IMR-90 (cell line): ENCODE measurements around the gene SH2B3. TPM values are rescaled to one million over a fixed set of nuclear protein-coding genes. Genes with fewer than 3 reads are reported as not detected.

Experiments used
- ATAC-seq: fragments of 200-7000 bp; cut with Tn5 transposase; 2 replicates; pipeline ENCODE4 v1.9.1; 2020; ENCODE audit warnings: low read depth, mild to moderate bottlenecking, moderate library complexity
- BruUV-seq: library from RNA; stranded (reverse); fragments of 400-500 nt; replicated peaks from 2 replicates; lab custom pipeline; 2021; lab: Mats Ljungman, UMichigan
- CTCF ChIA-PET: fragments of 300-600 bp; formaldehyde crosslinking; extraction: SDS; loops from one replicate; lab custom pipeline; 2021; ENCODE audit warnings: antibody characterized with exemption; lab: Yijun Ruan, JAX
- POLR2A ChIA-PET: fragments of 300-600 bp; sonication (Branson Sonifier 250); formaldehyde crosslinking; loops from one replicate; lab custom pipeline; 2022; ENCODE audit warnings: antibody characterized with exemption; ENCODE audit not compliant: unreplicated experiment; lab: Charles Lee
- DNase-seq: peaks from one replicate; pipeline ENCODE4 v3.0.0; 2013
- H2AFZ ChIP-seq: replicated peaks from 2 replicates; pipeline ENCODE3; 2013; ENCODE audit warnings: low read length, mild to moderate bottlenecking; ENCODE audit not compliant: poor library complexity
- H2AK5ac ChIP-seq: 2 replicates; pipeline ENCODE4 v1.6.1; 2013; ENCODE audit warnings: low read depth, low read length, inconsistent platforms
- H2AK9ac ChIP-seq: replicated peaks from 2 replicates; pipeline ENCODE3; 2013; ENCODE audit warnings: mild to moderate bottlenecking, low read depth, low read length, moderate library complexity; ENCODE audit not compliant: poor library complexity
- H2BK120ac ChIP-seq: 2 replicates; pipeline ENCODE4 v1.6.1; 2013; ENCODE audit warnings: low read depth, low read length, inconsistent platforms
- H2BK15ac ChIP-seq: 3 replicates; pipeline ENCODE4 v1.6.1; 2013; ENCODE audit warnings: low read depth, low read length, inconsistent platforms
- H2BK20ac ChIP-seq: 2 replicates; pipeline ENCODE4 v1.6.1; 2013; ENCODE audit warnings: low read depth, mild to moderate bottlenecking, inconsistent platforms, low read length, moderate library complexity
- H2BK5ac ChIP-seq: 2 replicates; pipeline ENCODE4 v1.6.1; 2013; ENCODE audit warnings: mild to moderate bottlenecking, low read depth, low read length, inconsistent platforms; ENCODE audit not compliant: poor library complexity, severe bottlenecking
- H3K14ac ChIP-seq: replicated peaks from 2 replicates; pipeline ENCODE4 v1.6.1; 2013; ENCODE audit warnings: low read depth, low read length, inconsistent platforms
- H3K18ac ChIP-seq: 2 replicates; pipeline ENCODE4 v1.6.1; 2013; ENCODE audit warnings: low read depth, low read length, control low read depth
- H3K23ac ChIP-seq: 2 replicates; pipeline ENCODE4 v1.6.1; 2013; ENCODE audit warnings: low read depth, low read length, inconsistent platforms
- H3K27ac ChIP-seq: 2 replicates; pipeline ENCODE4 v1.5.1; 2013; ENCODE audit warnings: mild to moderate bottlenecking, control low read depth, low read length; ENCODE audit not compliant: insufficient read depth
- H3K27me3 ChIP-seq: 2 replicates; pipeline ENCODE4 v1.6.1; 2013; ENCODE audit warnings: low read length; ENCODE audit not compliant: control insufficient read depth, insufficient read depth
- H3K36me3 ChIP-seq: 2 replicates; pipeline ENCODE4 v1.6.1; 2013; ENCODE audit warnings: low read length, mixed read lengths; ENCODE audit not compliant: control insufficient read depth, insufficient read depth
- H3K4ac ChIP-seq: 2 replicates; pipeline ENCODE4 v1.6.1; 2013; ENCODE audit warnings: low read depth, low read length, inconsistent platforms
- H3K4me1 ChIP-seq: 2 replicates; pipeline ENCODE4 v1.6.1; 2013; ENCODE audit warnings: low read length, mixed read lengths; ENCODE audit not compliant: control insufficient read depth, insufficient read depth
- H3K4me2 ChIP-seq: 2 replicates; pipeline ENCODE4 v1.6.1; 2013; ENCODE audit warnings: low read depth, mild to moderate bottlenecking, control low read depth, low read length, moderate library complexity
- H3K4me3 ChIP-seq: 2 replicates; pipeline ENCODE4 v1.5.1; 2013; ENCODE audit warnings: low read depth, mild to moderate bottlenecking, control low read depth, low read length, moderate library complexity; ENCODE audit not compliant: insufficient read depth
- H3K56ac ChIP-seq: 2 replicates; pipeline ENCODE4 v1.6.1; 2013; ENCODE audit warnings: low read length, inconsistent platforms; ENCODE audit not compliant: insufficient read depth; ENCODE audit errors: extremely low read depth
- H3K79me1 ChIP-seq, 2 experiments: 2 replicates each; pipeline ENCODE4 v1.6.1; 2013; ENCODE audit warnings: low read length in 2 of 2, inconsistent platforms in 1 of 2, low read depth in 1 of 2
- H3K9ac ChIP-seq: 2 replicates; pipeline ENCODE4 v1.6.1; 2013; ENCODE audit warnings: low read depth, low read length, control low read depth
- H3K9me1 ChIP-seq: 2 replicates; pipeline ENCODE4 v1.6.1; 2013; ENCODE audit warnings: low read length, inconsistent platforms; ENCODE audit not compliant: insufficient read depth
- H3K9me3 ChIP-seq: 2 replicates; pipeline ENCODE4 v1.6.1; 2013; ENCODE audit warnings: low read length; ENCODE audit not compliant: control insufficient read depth, insufficient read depth
- H4K20me1 ChIP-seq: 2 replicates; pipeline ENCODE4 v1.6.1; 2013; ENCODE audit warnings: low read length, inconsistent platforms; ENCODE audit not compliant: insufficient read depth
- H4K5ac ChIP-seq: 2 replicates; pipeline ENCODE4 v1.6.1; 2013; ENCODE audit warnings: mild to moderate bottlenecking, low read depth, low read length, control low read depth
- H4K8ac ChIP-seq, 2 experiments: 2 replicates each; pipeline ENCODE4 v1.6.1; 2013; ENCODE audit warnings: low read depth in 2 of 2, low read length in 2 of 2, control low read depth in 1 of 2, inconsistent platforms in 1 of 2
- H4K91ac ChIP-seq: 2 replicates; pipeline ENCODE4 v1.6.1; 2013; ENCODE audit warnings: low read depth, low read length, inconsistent platforms; ENCODE audit not compliant: insufficient read depth
- RCOR1 ChIP-seq: IDR thresholded peaks from 2 replicates; pipeline ENCODE4 v1.6.1; 2012; ENCODE audit warnings: mild to moderate bottlenecking, low read length, improper control_type of control experiment; ENCODE audit not compliant: insufficient replicate concordance
- WGBS, 2 experiments: methylation state at CpG; one replicate each; pipeline versions ENCODE4 v1.1.5 to v1.1.7; 2013; ENCODE audit warnings: missing lambda C conversion rate in 2 of 2; ENCODE audit not compliant: insufficient read length in 1 of 2; ENCODE audit errors: extremely low coverage in 2 of 2; 5-methylcytosine and 5-hydroxymethylcytosine counted together
- dilution Hi-C: fragments of 300-500 bp; cut with HindIII; formaldehyde crosslinking; loops from one replicate; pipeline ENCODE4 v1.14.3; 2018; ENCODE audit warnings: low sequenced_read_pairs; ENCODE audit not compliant: unreplicated experiment
- in situ Hi-C: fragments of 300-500 bp; cut with MboI; formaldehyde crosslinking; loops from 3 replicates; pipeline ENCODE4 v1.14.3; 2019; ENCODE audit warnings: low sequenced_read_pairs, inconsistent platforms, mixed read lengths
- intact Hi-C: fragments of 100-400 bp; cut with micrococcal nuclease; formaldehyde crosslinking; loops from 2 replicates; pipeline ENCODE4 v1.10.0; 2022
- polyA plus RNA-seq, 3 experiments: library from polyadenylated mRNA; depleted of rRNA; stranded (reverse); fragments of >200 nt; gene quantifications; 2 replicates each; pipeline ENCODE4 v1.2.3, GENCODE V29; 2012; ENCODE audit warnings: low replicate concordance in 1 of 3
- total RNA-seq: library from RNA; depleted of rRNA; stranded (reverse); fragments of >200 nt; gene quantifications from 2 replicates; pipeline ENCODE4 v1.2.3, GENCODE V29; 2012
- TF ChIP-seq, protein P1 (sequence below): conservative IDR thresholded peaks from 2 replicates; pipeline ENCODE4 v1.5.1; 2012; ENCODE audit warnings: mild to moderate bottlenecking, low read depth, low read length, improper control_type of control experiment

The SH2B3 gene
- total and polyA plus RNA-seq, 2 of the 4 experiments (the other 2 are of a cell fraction) = 9.3 to 20.2 TPM

- Histone ChIP-seq H2AK9ac (no peak overlapping the region), H2BK5ac (peak overlapping the region; percentile 47), H2AK5ac (no peak overlapping the region), H4K91ac (no peak overlapping the region), H3K27me3 (no peaks in the 10 kb centered on the region), H3K4me2 (no peak overlapping the region), H3K4ac (peak overlapping the region; percentile 28; the same call in 1 of the 2 replicates), H2BK15ac (no peak overlapping the region), H2BK120ac (no peak overlapping the region), H3K4me3 (no peak overlapping the region), H3K9me1 (peaks cover 16% of the 10 kb centered on the region), H3K79me1 (peaks cover 23 to 73% of the 10 kb centered on the region in 2 experiments), H3K9ac (no peak overlapping the region), H3K23ac (no peak overlapping the region), H3K4me1 (peaks cover 13% of the 10 kb centered on the region), H2AFZ (no peak overlapping the region), H2BK20ac (no peak overlapping the region), H3K18ac (no peak overlapping the region), H3K56ac (no peak overlapping the region), H4K8ac (peak overlapping the region in 1 of 2 experiments; percentile 20; a peak in 1 of 4 replicates), H3K36me3 (peaks cover 66% of the 10 kb centered on the region), H3K9me3 (no peaks in the 10 kb centered on the region), H4K20me1 (peaks cover 33% of the 10 kb centered on the region), H3K27ac (no peak overlapping the region), H3K14ac (peak overlapping the region; percentile 58; the same call in 1 of the 2 replicates), H4K5ac (no peak overlapping the region)
- 92% methylated on average over 2 of the region's 11 CpGs; no CpG with 5 or more reads in 1 of the 2 experiments for WGBS, 2 experiments
- dilution Hi-C loops = no loop called here
- intact Hi-C loops = loop anchor here (5.0 kb wide), 1 partner anchor 123 kb away; no protein-coding TSS in a partner anchor
- CTCF ChIA-PET = no interaction called here
- in situ Hi-C loops = no loop called here
- TF ChIP-seq, protein P1, sequence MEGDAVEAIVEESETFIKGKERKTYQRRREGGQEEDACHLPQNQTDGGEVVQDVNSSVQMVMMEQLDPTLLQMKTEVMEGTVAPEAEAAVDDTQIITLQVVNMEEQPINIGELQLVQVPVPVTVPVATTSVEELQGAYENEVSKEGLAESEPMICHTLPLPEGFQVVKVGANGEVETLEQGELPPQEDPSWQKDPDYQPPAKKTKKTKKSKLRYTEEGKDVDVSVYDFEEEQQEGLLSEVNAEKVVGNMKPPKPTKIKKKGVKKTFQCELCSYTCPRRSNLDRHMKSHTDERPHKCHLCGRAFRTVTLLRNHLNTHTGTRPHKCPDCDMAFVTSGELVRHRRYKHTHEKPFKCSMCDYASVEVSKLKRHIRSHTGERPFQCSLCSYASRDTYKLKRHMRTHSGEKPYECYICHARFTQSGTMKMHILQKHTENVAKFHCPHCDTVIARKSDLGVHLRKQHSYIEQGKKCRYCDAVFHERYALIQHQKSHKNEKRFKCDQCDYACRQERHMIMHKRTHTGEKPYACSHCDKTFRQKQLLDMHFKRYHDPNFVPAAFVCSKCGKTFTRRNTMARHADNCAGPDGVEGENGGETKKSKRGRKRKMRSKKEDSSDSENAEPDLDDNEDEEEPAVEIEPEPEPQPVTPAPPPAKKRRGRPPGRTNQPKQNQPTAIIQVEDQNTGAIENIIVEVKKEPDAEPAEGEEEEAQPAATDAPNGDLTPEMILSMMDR = no peak
- no peak for TF ChIP-seq RCOR1
- ATAC-seq (no peak), DNase-seq (no peak)
- POLR2A ChIA-PET = no interaction called here
- BruUV-seq = no TSS peak
Measured at GRCh38 chr12:111454716-111455447, 49.2 kb downstream of the SH2B3 start.
